ENCODE measurements around the gene TLX1.
A peak's percentile ranks its signal among the peaks of the same experiment; 100 is the strongest.
"Not testable (repeated sequence)": the region's sequence is repeated elsewhere in the genome, so short reads cannot be mapped to it uniquely, and the experiment has no call there.

TLX1 gene

DNA sequence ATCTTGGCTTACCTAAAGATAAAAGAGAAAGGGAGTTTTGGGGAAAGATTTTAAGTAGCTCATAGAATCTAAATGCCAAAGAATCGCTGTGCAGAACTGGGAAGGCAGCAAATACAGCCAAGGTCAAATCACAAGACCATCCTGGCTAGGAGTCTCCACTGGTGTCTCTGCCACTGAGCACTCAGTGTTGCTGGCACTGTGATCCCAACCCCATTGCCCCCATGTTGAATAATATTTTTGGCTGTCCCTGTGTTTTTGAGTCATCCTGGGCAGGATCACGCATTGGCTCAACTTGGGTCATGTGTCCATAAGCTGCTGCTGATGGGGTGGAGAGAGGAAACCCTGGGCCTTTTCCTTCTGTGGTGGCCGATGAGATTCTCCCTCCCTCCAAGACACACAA is 21.2 kb downstream of the TLX1 start:
- no peak for DNase-seq

DNA sequence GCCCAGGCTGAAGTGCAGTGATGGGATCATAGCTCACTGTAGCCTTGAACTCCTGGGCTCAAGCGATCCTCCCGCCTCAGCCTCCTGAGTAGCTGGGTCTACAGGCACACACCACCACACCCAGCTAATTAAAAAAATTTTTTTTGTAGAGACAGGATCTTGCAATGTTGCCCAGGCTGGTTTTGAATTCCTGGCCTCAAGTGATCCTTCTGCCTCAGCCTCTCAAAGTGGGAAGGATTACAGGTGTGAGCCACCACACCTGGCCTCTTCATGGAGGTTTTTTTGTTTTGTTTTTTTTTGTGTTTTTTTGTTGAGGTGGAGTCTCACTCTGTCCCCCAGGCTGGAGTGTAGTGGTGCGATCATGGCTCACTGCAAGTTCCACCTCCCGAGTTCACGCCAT is 23.4 kb downstream of the TLX1 start:
- DNase-seq, result not testable (repeated sequence)

DNA sequence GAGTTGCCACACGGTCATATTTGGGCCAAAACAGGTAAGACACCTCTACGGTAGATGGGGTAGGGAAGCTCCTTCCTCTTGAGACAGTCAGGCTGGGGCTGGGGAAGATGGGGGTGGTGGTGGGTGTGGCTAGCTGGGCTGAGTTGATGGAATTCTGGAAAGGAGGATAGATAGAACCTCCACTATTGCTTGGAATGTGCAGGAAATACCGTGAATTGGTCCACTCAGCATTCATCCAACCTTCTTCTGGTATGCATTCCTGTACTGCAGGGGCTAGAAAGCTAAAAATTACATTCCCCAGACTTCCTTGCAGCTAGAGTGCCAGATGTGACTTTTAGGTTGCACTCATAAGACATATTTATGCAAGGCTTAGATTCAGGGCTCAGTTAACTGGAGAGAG is 24.8 kb downstream of the TLX1 start:
- DNase-seq, result no peak

DNA sequence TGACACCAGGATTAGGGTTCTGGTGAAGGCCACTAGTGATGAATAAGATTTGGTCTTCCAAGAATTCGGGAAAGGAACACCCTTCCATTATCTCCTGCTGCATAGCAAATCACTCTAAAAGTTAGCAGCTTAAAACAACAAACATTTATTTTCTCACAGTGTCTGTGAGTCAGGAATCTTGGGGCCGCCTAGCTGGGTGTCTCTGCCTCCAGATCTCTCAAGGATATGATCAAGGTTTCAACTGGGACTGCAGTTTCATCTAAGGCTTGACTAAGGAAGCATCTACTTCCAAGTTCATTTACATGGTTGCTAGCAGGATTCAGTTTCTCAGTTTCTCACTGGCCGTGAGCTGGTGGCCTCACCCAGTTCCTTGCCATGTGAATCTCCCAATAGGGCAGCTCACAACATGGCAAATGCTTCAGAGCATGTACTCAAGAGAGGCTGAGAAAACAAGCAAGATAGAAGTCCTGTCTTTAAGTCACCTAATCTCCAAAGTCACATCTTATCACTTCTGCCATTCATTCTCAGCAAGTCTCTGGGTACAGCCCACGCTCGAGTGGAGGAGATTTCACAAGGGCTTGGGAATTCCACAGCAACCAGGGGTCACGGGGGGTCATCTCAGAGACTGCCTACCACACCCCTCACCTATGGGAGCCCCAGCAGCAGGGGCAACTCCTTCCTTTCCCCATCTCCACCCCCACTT is 26.8 kb downstream of the TLX1 start:
- no peak for DNase-seq

DNA sequence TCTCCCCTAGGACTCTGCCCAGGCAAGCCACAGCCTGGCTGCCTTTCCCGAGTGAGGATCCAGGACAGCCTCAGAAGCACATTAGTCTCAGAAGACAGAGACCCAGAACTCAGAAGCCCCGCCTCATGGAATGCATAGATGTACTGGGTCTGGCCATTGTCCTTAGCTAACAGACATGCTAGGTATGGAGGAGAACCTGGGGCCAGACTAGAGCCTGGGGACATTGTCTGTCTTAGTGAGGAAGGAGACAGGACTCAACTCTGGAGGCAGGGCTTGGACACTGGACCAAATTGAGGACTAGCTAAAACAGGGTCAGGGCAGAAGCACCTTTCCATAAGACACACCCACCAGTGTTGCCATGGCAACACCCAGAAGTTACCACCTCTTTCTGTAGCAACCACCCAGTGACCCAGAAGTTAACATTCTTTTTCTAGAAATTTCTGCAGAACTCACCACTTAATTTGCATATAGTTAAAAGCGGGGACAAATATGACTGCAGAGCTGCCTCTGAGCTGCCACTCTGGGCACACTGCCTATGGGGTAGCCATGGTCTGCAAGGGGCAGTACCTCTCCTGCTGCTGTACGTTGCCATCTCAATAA is 27.5 kb downstream of the TLX1 start:
- DNase-seq, result no peak

DNA sequence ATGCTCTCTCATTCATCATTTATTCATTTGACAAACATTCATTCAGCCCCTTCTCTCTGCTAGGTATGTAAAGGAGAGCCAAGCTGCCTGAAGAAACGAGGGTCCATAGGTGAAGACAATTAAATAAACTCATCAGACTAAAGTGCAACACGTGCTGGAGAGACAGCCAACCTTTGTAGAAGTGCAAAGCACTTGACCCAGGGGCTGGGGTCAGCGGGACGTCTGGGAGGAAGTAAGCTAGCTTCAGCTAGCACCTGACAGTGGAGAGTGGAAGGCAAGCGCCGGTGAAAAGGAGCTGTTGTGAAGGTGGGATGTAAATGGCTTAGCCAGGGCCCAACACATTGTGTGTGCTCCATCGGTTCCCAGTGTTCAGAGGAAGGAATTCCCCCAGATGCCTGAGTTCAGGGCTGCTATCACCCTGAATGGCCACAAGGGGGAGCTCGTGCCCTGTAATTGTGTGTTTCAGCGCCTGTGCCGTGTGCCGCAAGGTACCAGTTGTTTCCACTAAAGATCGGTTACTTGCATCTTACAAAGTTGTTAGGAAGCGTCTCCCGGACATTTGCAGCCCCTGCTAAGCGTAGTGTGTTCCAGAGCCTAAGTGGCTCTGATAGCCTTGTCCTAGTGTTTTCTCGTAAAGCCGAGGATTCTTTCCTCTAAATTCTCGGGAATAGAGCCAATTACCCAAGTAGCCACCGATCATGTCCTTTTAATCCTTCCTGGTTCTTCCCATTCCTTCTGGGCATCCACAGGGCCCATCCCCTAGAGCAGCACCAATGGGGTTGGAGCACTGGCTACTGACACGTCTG is 30.6 kb downstream of the TLX1 start:
- peak; percentile 70 to 78 for DNase-seq

DNA sequence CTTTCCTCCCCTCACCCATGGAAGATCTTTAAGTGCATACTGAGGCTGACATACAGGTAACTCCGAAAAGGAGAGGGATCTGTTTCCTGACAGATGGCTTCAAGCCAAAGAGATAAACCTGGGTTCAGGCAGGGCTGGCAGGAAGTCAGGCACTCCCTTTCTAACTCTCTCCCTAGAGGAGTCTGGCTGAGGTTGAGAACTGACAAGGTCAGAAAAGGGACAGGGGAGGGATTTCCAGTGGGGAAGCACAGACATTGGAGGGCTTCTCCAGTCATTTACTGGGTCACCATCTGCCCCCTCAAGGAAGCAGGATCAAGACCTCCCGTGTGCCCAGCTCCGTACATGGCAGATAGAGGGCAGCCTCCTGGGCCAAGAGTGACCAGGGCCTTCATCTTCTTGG is 31.6 kb downstream of the TLX1 start:
- DNase-seq, result no peak

DNA sequence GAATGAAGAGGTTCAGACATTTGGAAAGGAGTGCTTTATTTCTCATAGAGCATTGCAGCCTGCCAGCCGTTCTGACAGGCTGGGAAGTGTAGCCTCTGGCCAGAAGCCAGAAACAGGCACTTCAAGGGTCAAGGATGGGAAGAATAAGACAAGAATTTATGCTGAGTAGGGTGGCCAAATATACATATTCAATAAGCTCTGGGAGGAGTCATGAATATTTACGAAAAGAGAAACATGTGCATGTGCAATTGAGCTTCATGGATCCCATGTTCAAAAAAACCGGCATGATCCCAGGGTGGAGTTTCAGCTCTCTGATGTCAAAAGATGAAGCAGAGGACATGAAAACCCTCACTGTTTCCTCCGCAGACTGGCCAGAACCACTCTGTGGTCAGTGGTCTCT is 32.9 kb downstream of the TLX1 start:
- DNase-seq, result no peak

DNA sequence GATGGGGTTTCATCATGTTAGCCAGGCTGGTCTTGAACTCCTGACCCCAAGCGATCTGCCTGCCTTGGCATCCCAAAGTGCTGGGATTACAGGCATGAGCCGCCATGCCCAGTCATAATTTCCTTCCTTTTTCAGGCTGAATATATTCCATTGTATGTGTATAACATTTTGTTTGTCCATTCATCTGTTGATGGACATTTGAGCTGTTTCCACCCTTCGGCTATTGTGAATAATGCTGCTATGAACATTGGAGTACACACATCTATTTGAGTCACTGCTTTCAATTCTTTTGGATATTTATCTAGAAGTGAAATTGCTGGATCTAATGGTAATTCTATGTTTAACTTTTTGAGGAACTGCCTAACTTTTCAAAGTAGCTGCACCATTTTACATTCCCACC is 34.6 kb downstream of the TLX1 start:
- no peak for DNase-seq

DNA sequence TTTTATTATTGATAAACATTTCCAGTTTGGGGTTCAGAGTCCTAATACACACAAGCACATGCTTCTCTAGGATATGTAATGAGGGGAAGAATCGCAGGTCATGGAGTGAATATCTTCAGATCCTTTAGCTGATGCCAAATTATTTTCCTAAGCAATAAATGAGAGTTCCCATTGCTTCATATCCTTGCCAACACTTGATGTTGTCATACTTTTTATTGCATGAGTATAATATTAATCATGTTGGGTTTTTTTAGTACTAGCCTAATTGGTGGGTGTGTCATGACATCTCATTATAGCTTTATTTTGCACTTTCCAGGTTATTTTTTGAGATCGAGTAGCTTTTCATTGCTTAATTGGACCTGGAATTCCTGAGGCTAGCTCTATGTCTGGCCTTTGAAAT is 35.3 kb downstream of the TLX1 start:
- no peak for DNase-seq

DNA sequence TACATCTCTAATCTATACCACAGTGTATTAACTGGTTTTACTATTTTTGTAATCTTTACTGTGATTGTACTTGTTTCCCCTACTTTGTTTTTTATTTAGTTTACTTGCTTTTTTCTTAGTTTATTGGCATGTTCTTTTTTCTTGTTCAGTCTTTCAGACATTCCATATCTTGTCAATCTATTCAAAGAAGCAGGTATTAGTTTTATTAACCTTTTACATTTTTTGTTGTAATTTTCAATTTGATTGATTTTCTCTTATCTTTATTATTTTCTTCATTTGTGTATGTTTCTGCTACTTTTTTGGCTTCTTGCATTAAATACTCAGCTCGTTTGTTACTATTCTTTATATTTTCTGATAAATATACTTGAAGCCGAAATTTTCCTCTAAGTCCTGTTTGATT is 41.6 kb downstream of the TLX1 start:
- no peak for DNase-seq

DNA sequence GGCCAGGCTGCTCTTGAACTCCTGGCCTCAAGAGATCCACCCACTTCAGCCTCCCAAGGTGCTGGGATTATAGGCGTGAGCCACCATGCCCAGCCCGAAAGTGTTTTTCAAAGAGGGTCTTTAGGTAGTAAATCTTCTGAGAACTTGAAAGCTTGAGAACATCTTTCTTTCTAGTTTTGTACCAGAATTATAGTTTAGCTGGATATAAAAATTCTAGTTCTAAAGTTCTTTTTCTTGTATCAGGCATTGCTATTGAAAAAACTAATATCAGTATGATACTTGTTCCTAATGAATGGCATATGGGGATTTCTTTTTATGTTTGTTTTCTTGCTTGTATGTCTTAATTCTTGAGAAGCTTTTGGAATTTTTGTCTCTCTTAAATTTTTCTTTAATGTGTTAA is 43.2 kb downstream of the TLX1 start:
- DNase-seq, result no peak

DNA sequence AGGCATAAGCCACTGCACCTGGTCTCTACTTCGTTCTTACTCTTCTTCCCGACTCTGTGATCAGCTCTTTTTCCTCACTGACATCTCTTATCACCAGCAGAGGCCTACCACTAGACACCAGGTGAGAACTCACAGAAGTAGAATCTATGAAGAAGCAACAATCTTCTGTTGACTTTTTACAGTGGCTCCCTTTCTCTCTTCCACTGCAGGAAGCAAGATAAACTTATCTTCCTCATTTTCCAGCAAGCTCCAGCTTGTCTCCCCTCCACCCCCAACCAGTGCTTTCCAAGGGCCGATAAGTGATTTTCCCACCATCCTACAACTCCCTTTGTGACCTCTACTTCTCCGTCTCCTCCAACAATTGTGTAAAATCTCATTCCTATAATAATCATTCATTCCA is 45.5 kb downstream of the TLX1 start:
- no peak for DNase-seq

DNA sequence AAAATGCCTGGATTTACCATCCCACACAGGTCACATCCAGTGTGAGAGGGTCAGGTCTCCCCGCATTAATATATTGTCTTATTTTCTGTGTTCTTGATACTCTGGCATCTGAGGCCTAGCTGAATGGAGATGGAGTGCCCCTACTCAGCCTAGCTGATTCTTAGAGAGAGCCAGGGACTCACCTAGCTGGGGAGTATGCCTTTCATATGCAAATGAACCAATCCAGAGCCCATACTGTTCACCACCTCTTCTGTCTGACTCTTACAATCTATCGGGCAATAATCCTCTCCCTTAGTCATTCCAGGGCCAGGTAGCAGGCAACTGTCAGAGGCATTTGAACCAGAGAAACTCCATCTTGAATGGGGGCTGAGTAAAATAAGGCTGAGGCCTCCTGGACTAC is 51.8 kb downstream of the TLX1 start:
- no peak for DNase-seq

DNA sequence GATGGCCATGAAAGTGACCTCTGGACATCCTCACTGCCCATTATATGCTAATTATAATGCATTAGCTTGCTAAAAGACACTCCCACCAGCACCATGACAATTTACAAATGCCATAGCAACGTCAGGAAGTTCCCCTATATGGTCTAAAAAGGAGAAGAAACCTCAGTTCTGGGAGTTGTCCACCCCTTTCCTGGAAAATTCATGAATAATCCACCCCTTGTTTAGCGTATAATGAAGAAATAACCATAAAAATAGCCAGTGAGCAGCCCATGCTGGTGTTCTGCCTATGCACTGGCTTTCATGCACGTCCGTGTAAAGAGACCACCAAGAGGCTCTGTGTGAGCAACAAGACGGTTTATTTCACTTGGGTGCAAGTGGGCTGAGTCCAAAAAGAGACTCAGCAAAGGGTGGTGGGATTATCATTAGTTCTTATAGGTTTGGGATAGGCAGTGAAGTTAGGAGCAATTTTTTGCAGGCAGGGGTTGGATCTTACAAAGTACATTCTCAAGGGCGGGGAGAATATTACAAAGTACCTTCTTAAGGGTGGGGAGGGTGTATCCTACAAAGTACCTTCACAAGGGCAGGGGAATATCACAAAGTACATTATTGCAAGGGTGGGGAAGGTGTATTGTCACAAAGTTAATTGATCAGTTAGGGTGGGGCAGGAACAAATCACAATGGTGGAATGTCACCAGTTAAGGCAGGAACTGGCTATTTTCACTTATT is 52.5 kb downstream of the TLX1 start:
- no peak for DNase-seq

Data from stimulated activated CD4-positive, alpha-beta T cell treated with anti-CD3 and anti-CD28 coated beads, Interleukin-2, amount 100 ng/mL, for 24 hours (primary cell).